HepG2 (cell line): ENCODE measurements around the gene NCOA4. TPM values are rescaled to one million over a fixed set of nuclear protein-coding genes. Genes with fewer than 3 reads are reported as not detected.

Source experiments
- DRAP1 ChIP-seq: IDR thresholded peaks from 2 replicates; pipeline ENCODE4 v1.6.1; 2016; ENCODE audit warnings: missing genetic modification reagents, missing compliant biosample characterization
- GABPA ChIP-seq, 2 experiments: IDR thresholded peaks; 2 replicates each; pipeline ENCODE4 v1.6.1; 2011 to 2016; ENCODE audit warnings: low read depth in 2 of 2, low read length in 1 of 2, missing biosample characterization in 1 of 2, missing genetic modification characterization in 1 of 2
- GLMP ChIP-seq: sonication (generic); formaldehyde crosslinking; IDR thresholded peaks from 2 replicates; pipeline ENCODE4 v1.9.0; 2021; ENCODE audit warnings: missing genetic modification reagents, mild to moderate bottlenecking, borderline replicate concordance
- GTF2F1 ChIP-seq: fragments of 150-350 bp; IDR thresholded peaks from 2 replicates; pipeline ENCODE4 v1.6.1; 2014; ENCODE audit warnings: low read length
- KDM5A ChIP-seq: fragments of 200-600 bp; sonication (generic); IDR thresholded peaks from 2 replicates; pipeline ENCODE4 v1.7.0; 2018; ENCODE audit warnings: antibody characterized with exemption, mild to moderate bottlenecking, low read length, borderline replicate concordance
- MAF1 ChIP-seq: sonication (generic); formaldehyde crosslinking; IDR thresholded peaks from 2 replicates; pipeline ENCODE4 v1.5.0; 2020; ENCODE audit warnings: missing genetic modification reagents, borderline replicate concordance
- PATZ1 ChIP-seq: sonication (generic); formaldehyde crosslinking; IDR thresholded peaks from 2 replicates; pipeline ENCODE4 v1.4.0; 2020; ENCODE audit warnings: missing genetic modification reagents
- SKIL ChIP-seq: sonication (generic); formaldehyde crosslinking; IDR thresholded peaks from 2 replicates; pipeline ENCODE4 v1.8.0; 2022; ENCODE audit warnings: missing genetic modification reagents, mild to moderate bottlenecking, moderate library complexity, borderline replicate concordance
- THRA ChIP-seq: sonication (generic); formaldehyde crosslinking; IDR thresholded peaks from 2 replicates; pipeline ENCODE4 v1.4.0; 2020; ENCODE audit warnings: missing genetic modification reagents, borderline replicate concordance
- ZBTB8A ChIP-seq: sonication (generic); formaldehyde crosslinking; IDR thresholded peaks from 2 replicates; pipeline ENCODE4 v1.4.0; 2020; ENCODE audit warnings: mild to moderate bottlenecking, low read depth, missing genetic modification reagents, borderline replicate concordance
- ZNF282 ChIP-seq: fragments of 450-650 bp; IDR thresholded peaks from 2 replicates; pipeline ENCODE4 v1.6.1; 2018; ENCODE audit not compliant: partially characterized antibody
- ZNF350 ChIP-seq: sonication (generic); formaldehyde crosslinking; IDR thresholded peaks from 2 replicates; pipeline ENCODE4 v1.4.0; 2020; ENCODE audit warnings: mild to moderate bottlenecking, low read depth, missing genetic modification reagents, borderline replicate concordance
- ZNF704 ChIP-seq: sonication (generic); formaldehyde crosslinking; IDR thresholded peaks from 2 replicates; pipeline ENCODE4 v1.8.1; 2023; ENCODE audit warnings: mild to moderate bottlenecking, inconsistent platforms, moderate library complexity, missing genetic modification reagents, borderline replicate concordance
- ZNF749 ChIP-seq: sonication (generic); formaldehyde crosslinking; IDR thresholded peaks from 2 replicates; pipeline ENCODE4 v1.8.0; 2022; ENCODE audit warnings: mild to moderate bottlenecking, missing genetic modification reagents, moderate library complexity, borderline replicate concordance
- ZNF800 ChIP-seq: sonication (generic); formaldehyde crosslinking; IDR thresholded peaks from 2 replicates; pipeline ENCODE4 v1.4.0; 2020; ENCODE audit warnings: missing genetic modification reagents
- polyA plus RNA-seq, 8 experiments: library from polyadenylated mRNA; depleted of rRNA in 3 of 8; stranded (reverse) in 7 of 8; unstranded in 1 of 8; fragments of >200 nt; fragmentation: Illumina TruSeq in 4 of 8; extraction: Trizol in 4 of 8; gene quantifications; 2 replicates each; pipeline versions ENCODE4 v1.2.1 to v1.2.3, GENCODE V29; 2011 to 2016; ENCODE audit warnings: low read depth in 4 of 8, missing spikeins in 1 of 8, mixed read lengths in 1 of 8; ENCODE audit not compliant: insufficient read depth in 1 of 8
- total RNA-seq, 5 experiments: library from RNA; depleted of rRNA; stranded (reverse); fragments of >200 nt; fragmentation: Illumina TruSeq; extraction: Trizol; gene quantifications; 2 replicates each; pipeline ENCODE4 v1.2.3, GENCODE V29; 2016; ENCODE audit warnings: low read depth in 1 of 5

Gene NCOA4
- total and polyA plus RNA-seq, 2 of the 13 experiments (the other 11 are each of a cell fraction or from before 2014, with no cell fraction given) = 306 to 400 TPM

GRCh38 chr10:46052057-46052790 lies 21.8 kb upstream of the NCOA4 start (continued):
- peak; percentile 70 for TF ChIP-seq PATZ1 (CRISPR knock-in tag)
- no peak for TF ChIP-seq GLMP (CRISPR knock-in tag)
- TF ChIP-seq ZNF749 = no peak
- peak; percentile 82; the same call in 1 of the 2 replicates for TF ChIP-seq SKIL
- no peak; the same call in none of the 2 replicates for TF ChIP-seq DRAP1
- TF ChIP-seq MAF1 = no peak
- TF ChIP-seq KDM5A = no peak
- no peak for TF ChIP-seq ZNF704 (CRISPR knock-in tag)
- TF ChIP-seq ZNF282 = no peak
- no peak for TF ChIP-seq GABPA (IDR thresholded peaks at IDR 0.05; ENCODE audit: low read depth, low read length)
- TF ChIP-seq GABPA (CRISPR knock-in tag; IDR thresholded peaks at IDR 0.05; ENCODE audit: low read depth) = peak; percentile 59; the same call in 1 of the 2 replicates
- TF ChIP-seq GTF2F1 = no peak
- 0 out of 2 replicates have a peak, but pooled peaks have one; percentile 34 for TF ChIP-seq ZNF800 (CRISPR knock-in tag)
- TF ChIP-seq ZNF350 (CRISPR knock-in tag) = no peak
- 0 out of 2 replicates have a peak, but pooled peaks have one; percentile 17 for TF ChIP-seq ZBTB8A (CRISPR knock-in tag)
- TF ChIP-seq THRA (CRISPR knock-in tag) = peak; percentile 75; the same call in 1 of the 2 replicates
